Lower leg skin (tissue), 3 donors: Measurements from ENCODE around the gene ARID1B.

Experiments
- CTCF ChIP-seq, 3 donors: fragments of 450-650 bp; IDR thresholded peaks; one replicate each; pipeline ENCODE4 v1.5.1; 2016; ENCODE audit warnings: antibody characterized with exemption in 3 of 3, mild to moderate bottlenecking in 3 of 3, moderate library complexity in 2 of 3
- POLR2A ChIP-seq, 2 donors: fragments of 450-650 bp; IDR thresholded peaks; one replicate each; pipeline ENCODE4 v1.6.1; 2016 to 2017; ENCODE audit warnings: antibody characterized with exemption in 2 of 2, mild to moderate bottlenecking in 1 of 2, moderate library complexity in 1 of 2

GRCh38 chr6:157169226-157169625 is 392.0 kb downstream of the ARID1B start:
- TF ChIP-seq CTCF (IDR thresholded peaks at IDR 0.05) (no peak), POLR2A (IDR thresholded peaks at IDR 0.05) (no peak)
